ENCODE results near the gene GART.
A peak's percentile ranks its signal among the peaks of the same experiment; 100 is the strongest.
"Not testable (repeated sequence)": the region's sequence is repeated elsewhere in the genome, so short reads cannot be mapped to it uniquely, and the experiment has no call there.

The GART gene

GRCh38 chr21:33511639-33512038 lies 30.3 kb downstream of the GART start:
- DNase-seq, result no peak

- no peak for DNase-seq
Observed at GRCh38 chr21:33510826-33511225, 31.1 kb downstream of the GART start.

- DNase-seq, result not testable (repeated sequence)
Observed at GRCh38 chr21:33507003-33507402, 34.9 kb downstream of the GART start.

- no peak for DNase-seq
Observed at GRCh38 chr21:33505833-33506232, 36.1 kb downstream of the GART start.

GRCh38 chr21:33496345-33496744 lies 45.6 kb downstream of the GART start:
- no peak for DNase-seq

- DNase-seq, result no peak
Observed at GRCh38 chr21:33495743-33496142, 46.2 kb downstream of the GART start.

GRCh38 chr21:33493756-33494155 lies 48.2 kb downstream of the GART start:
- DNase-seq, result no peak

GRCh38 chr21:33492571-33492970 lies 49.3 kb downstream of the GART start:
- no peak for DNase-seq

GRCh38 chr21:33491373-33492102 lies 50.4 kb downstream of the GART start, which contains the start of gene DNAJC28:
DNAJC28 (minus strand) TSS chr21:33491716; CDS start chr21:33489393, 2,323 bp downstream.
- DNase-seq, result peak; percentile 90

GRCh38 chr21:33490991-33491372 lies 50.9 kb downstream of the GART start:
- DNase-seq, result no peak

- DNase-seq, result no peak
Observed at GRCh38 chr21:33488936-33489335, 53.0 kb downstream of the GART start.

- no peak for DNase-seq
Observed at GRCh38 chr21:33487996-33488395, 53.9 kb downstream of the GART start.

- DNase-seq, result no peak
Observed at GRCh38 chr21:33481314-33481943, 60.5 kb downstream of the GART start.

GRCh38 chr21:33480481-33481103 lies 61.3 kb downstream of the GART start:
- no peak for DNase-seq

- peak; percentile 97 for DNase-seq
Observed at GRCh38 chr21:33479679-33480480, 62.0 kb downstream of the GART start, which contains the start of gene TMEM50B. TMEM50B (minus strand) TSS chr21:33479974; CDS start chr21:33468885, 11,089 bp downstream.

GRCh38 chr21:33478935-33479678 lies 62.8 kb downstream of the GART start:
- DNase-seq, result no peak

- no peak for DNase-seq
Observed at GRCh38 chr21:33478182-33478581, 63.7 kb downstream of the GART start.

GRCh38 chr21:33477066-33477465 lies 64.9 kb downstream of the GART start:
- no peak for DNase-seq

- no peak for DNase-seq
Observed at GRCh38 chr21:33473344-33473743, 68.6 kb downstream of the GART start.

- DNase-seq, result no peak
Observed at GRCh38 chr21:33470701-33471100, 71.2 kb downstream of the GART start.

- not testable (repeated sequence) for DNase-seq
Observed at GRCh38 chr21:33469183-33469582, 72.7 kb downstream of the GART start.

GRCh38 chr21:33461538-33462250 lies 80.2 kb downstream of the GART start:
- DNase-seq, result no peak
